Right kidney (tissue), 1 donor: Measurements from ENCODE around the gene MSL3B.

Experiments used
- DNase-seq: peaks from one replicate; pipeline ENCODE4 v3.0.0-alpha.2; 2016

The MSL3B gene

GRCh38 chr2:233852056-233852455 lies 16.1 kb downstream of the MSL3B start:
- no peak for DNase-seq

- DNase-seq: no peak
Observed at GRCh38 chr2:233851169-233851568, 17.0 kb downstream of the MSL3B start.

- no peak for DNase-seq
Observed at GRCh38 chr2:233850745-233851144, 17.4 kb downstream of the MSL3B start.

GRCh38 chr2:233849607-233850271 lies 18.4 kb downstream of the MSL3B start:
- DNase-seq: no peak

- no peak for DNase-seq
Observed at GRCh38 chr2:233848276-233848675, 19.9 kb downstream of the MSL3B start.

- DNase-seq: no peak
Observed at GRCh38 chr2:233847248-233847898, 20.8 kb downstream of the MSL3B start.

- DNase-seq: no peak
Observed at GRCh38 chr2:233846387-233847247, 21.6 kb downstream of the MSL3B start.

GRCh38 chr2:233845301-233846060 lies 22.7 kb downstream of the MSL3B start:
- DNase-seq: no peak

- DNase-seq: no peak
Observed at GRCh38 chr2:233844836-233845235, 23.4 kb downstream of the MSL3B start.

- no peak for DNase-seq
Observed at GRCh38 chr2:233844064-233844807, 23.9 kb downstream of the MSL3B start.

- DNase-seq: no peak
Observed at GRCh38 chr2:233841183-233841582, 27.0 kb downstream of the MSL3B start.

GRCh38 chr2:233840520-233840919 lies 27.7 kb downstream of the MSL3B start:
- no peak for DNase-seq

GRCh38 chr2:233839447-233839820 lies 28.8 kb downstream of the MSL3B start:
- DNase-seq: no peak

- DNase-seq: no peak
Observed at GRCh38 chr2:233838726-233839446, 29.3 kb downstream of the MSL3B start.

GRCh38 chr2:233838251-233838650 lies 29.9 kb downstream of the MSL3B start:
- no peak for DNase-seq

GRCh38 chr2:233837694-233838229 lies 30.4 kb downstream of the MSL3B start:
- no peak for DNase-seq

GRCh38 chr2:233836359-233836758 lies 31.8 kb downstream of the MSL3B start:
- no peak for DNase-seq

GRCh38 chr2:233835230-233836186 lies 32.7 kb downstream of the MSL3B start:
- DNase-seq: no peak

- DNase-seq: no peak
Observed at GRCh38 chr2:233833345-233833744, 34.8 kb downstream of the MSL3B start.

- no peak for DNase-seq
Observed at GRCh38 chr2:233832869-233833311, 35.3 kb downstream of the MSL3B start.
